HEK293T (cell line): ENCODE measurements around the gene RFTN2.

ENCODE experiments used
- CTCF ChIA-PET: fragments of 350-600 bp; formaldehyde crosslinking; extraction: SDS; loops from one replicate; lab custom pipeline; 2021; ENCODE audit warnings: antibody characterized with exemption, inconsistent platforms; lab: Yijun Ruan, JAX
- POLR2A ChIA-PET: fragments of 350-600 bp; formaldehyde crosslinking; extraction: SDS; loops from one replicate; lab custom pipeline; 2020; ENCODE audit warnings: antibody characterized with exemption, inconsistent platforms; lab: Yijun Ruan, JAX
- DNase-seq: peaks from one replicate; pipeline ENCODE4 v3.0.0; 2012; ENCODE audit warnings: mixed read lengths; ENCODE audit errors: extremely low spot score
- NFRKB ChIP-seq: fragments of 450-650 bp; IDR thresholded peaks from 2 replicates; pipeline ENCODE4 v1.6.1; 2016; ENCODE audit warnings: mild to moderate bottlenecking, moderate library complexity
- PKNOX1 ChIP-seq: fragments of 450-650 bp; IDR thresholded peaks from 2 replicates; pipeline ENCODE4 v1.6.1; 2016

RFTN2 gene

GRCh38 chr2:197538412-197538811, 137.0 kb downstream of the RFTN2 start:
- DNase-seq = no peak
- POLR2A ChIA-PET = no interaction called here
- CTCF ChIA-PET = no interaction called here
- no peak for TF ChIP-seq NFRKB
- TF ChIP-seq PKNOX1 = no peak
